Breast epithelium (tissue), 4 donors: ENCODE results near the gene PRSS23. TPM values are rescaled to one million over a fixed set of nuclear protein-coding genes. Genes with fewer than 3 reads are reported as not detected.

Source experiments
- DNase-seq, 2 donors: peaks; one replicate each; pipeline ENCODE4 v3.0.0-alpha.2; 2019; ENCODE audit warnings: low spot score in 2 of 2
- H3K27ac ChIP-seq, 2 donors: fragments of 200-600 bp; sonication (generic) in 1 of 2; one replicate each; pipeline ENCODE4 v1.5.1; 2016 to 2019; ENCODE audit warnings: mild to moderate bottlenecking in 1 of 2
- H3K27me3 ChIP-seq, 2 donors: fragments of 200-600 bp; sonication (generic) in 1 of 2; one replicate each; pipeline versions ENCODE4 v1.5.1 to v1.6.0; 2017 to 2019; ENCODE audit warnings: control low read depth in 1 of 2, mild to moderate bottlenecking in 1 of 2
- H3K36me3 ChIP-seq: fragments of 200-600 bp; one replicate; pipeline ENCODE4 v1.5.1; 2019
- H3K4me1 ChIP-seq, 2 donors: fragments of 200-600 bp; sonication (generic); one replicate each; pipeline ENCODE4 v1.5.1; 2016 to 2019; ENCODE audit warnings: control low read depth in 1 of 2
- H3K4me3 ChIP-seq, 3 donors: fragments of 200-600 bp; sonication (generic); 1 replicate in 2 of 3; 2 replicates in 1 of 3; pipeline ENCODE4 v1.5.1; 2016 to 2019; ENCODE audit warnings: mild to moderate bottlenecking in 3 of 3, moderate library complexity in 2 of 3
- H3K9me3 ChIP-seq, 2 donors: fragments of 200-600 bp; sonication (generic) in 1 of 2; one replicate each; pipeline ENCODE4 v1.5.1; 2016 to 2019; ENCODE audit warnings: control low read depth in 1 of 2
- POLR2A ChIP-seq: fragments of 450-650 bp; IDR thresholded peaks from one replicate; pipeline ENCODE4 v1.6.1; 2016; ENCODE audit warnings: antibody characterized with exemption, mild to moderate bottlenecking, moderate library complexity
- POLR2AphosphoS5 ChIP-seq, 3 donors: sonication (generic); formaldehyde crosslinking; IDR thresholded peaks; one replicate each; pipeline ENCODE4 v1.6.1; 2017; ENCODE audit warnings: antibody characterized with exemption in 3 of 3
- intact Hi-C: fragments of 100-400 bp; cut with DNase I; formaldehyde crosslinking; loops from one replicate; pipeline ENCODE4 v1.15.1; 2023; ENCODE audit warnings: low total_unique reads
- total RNA-seq, 3 donors: library from RNA; depleted of rRNA; stranded (reverse); fragments of >200 nt; gene quantifications; one replicate each; pipeline ENCODE4 v1.1.0, GENCODE V29; 2016
- TF ChIP-seq, protein P1 (sequence below), 3 donors: fragments of 450-650 bp; IDR thresholded peaks; one replicate each; pipeline ENCODE4 v1.5.1; 2016 to 2017; ENCODE audit warnings: antibody characterized with exemption in 3 of 3, mild to moderate bottlenecking in 3 of 3, moderate library complexity in 3 of 3

PRSS23 gene
- total RNA-seq, 3 donors from 2014 or later = 25.2 to 53.7 (median 33.0) TPM

DNA sequence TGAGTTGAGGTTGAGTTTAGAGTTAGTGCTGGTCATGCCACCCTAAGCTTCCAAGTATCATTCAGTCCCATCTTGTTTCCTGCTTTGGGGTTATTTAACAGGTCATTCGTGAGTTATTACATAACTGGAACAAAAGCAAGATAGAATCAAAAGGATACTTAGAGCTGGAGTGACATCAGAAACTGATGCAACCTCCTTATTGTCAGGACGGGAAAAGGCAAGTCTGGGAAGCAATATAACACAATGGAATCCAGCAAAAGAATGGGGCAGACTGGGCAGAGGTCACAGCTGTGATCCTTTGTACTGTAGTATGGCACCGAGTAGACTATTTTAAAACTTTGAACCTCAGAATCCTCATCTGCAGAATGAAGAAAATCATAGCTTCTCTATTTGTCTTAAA, 4.4 kb upstream of the PRSS23 start:
- Histone ChIP-seq H3K4me3 (no peak overlapping the region), H3K4me1 (no peaks in the 10 kb centered on the region), H3K27ac (no peak overlapping the region), H3K36me3 (no peaks in the 10 kb centered on the region), H3K27me3 (no peaks in the 10 kb centered on the region), H3K9me3 (no peaks in the 10 kb centered on the region)
- DNase-seq = no peak
- TF ChIP-seq, protein P1, sequence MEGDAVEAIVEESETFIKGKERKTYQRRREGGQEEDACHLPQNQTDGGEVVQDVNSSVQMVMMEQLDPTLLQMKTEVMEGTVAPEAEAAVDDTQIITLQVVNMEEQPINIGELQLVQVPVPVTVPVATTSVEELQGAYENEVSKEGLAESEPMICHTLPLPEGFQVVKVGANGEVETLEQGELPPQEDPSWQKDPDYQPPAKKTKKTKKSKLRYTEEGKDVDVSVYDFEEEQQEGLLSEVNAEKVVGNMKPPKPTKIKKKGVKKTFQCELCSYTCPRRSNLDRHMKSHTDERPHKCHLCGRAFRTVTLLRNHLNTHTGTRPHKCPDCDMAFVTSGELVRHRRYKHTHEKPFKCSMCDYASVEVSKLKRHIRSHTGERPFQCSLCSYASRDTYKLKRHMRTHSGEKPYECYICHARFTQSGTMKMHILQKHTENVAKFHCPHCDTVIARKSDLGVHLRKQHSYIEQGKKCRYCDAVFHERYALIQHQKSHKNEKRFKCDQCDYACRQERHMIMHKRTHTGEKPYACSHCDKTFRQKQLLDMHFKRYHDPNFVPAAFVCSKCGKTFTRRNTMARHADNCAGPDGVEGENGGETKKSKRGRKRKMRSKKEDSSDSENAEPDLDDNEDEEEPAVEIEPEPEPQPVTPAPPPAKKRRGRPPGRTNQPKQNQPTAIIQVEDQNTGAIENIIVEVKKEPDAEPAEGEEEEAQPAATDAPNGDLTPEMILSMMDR (IDR thresholded peaks at IDR 0.05) = no peak
- TF ChIP-seq POLR2A (no peak), POLR2AphosphoS5 (IDR thresholded peaks at IDR 0.05) (no peak)
- intact Hi-C loops = loop anchor here (2.0 kb wide), 1 partner anchor 27 kb away; no protein-coding TSS in a partner anchor

GRCh38 chr11:86797133-86797532, 3.2 kb upstream of the PRSS23 start:
- no peaks in the 10 kb centered on the region for H3K36me3 ChIP-seq
- H3K4me3 ChIP-seq = no peak overlapping the region
- intact Hi-C loops = no loop called here
- H3K27me3 ChIP-seq = no peaks in the 10 kb centered on the region
- H3K27ac ChIP-seq = no peak overlapping the region
- no peaks in the 10 kb centered on the region for H3K9me3 ChIP-seq
- H3K4me1 ChIP-seq = no peaks in the 10 kb centered on the region
- TF ChIP-seq, protein P1 (IDR thresholded peaks at IDR 0.05) = no peak
- TF ChIP-seq POLR2AphosphoS5 (IDR thresholded peaks at IDR 0.05) = no peak
- no peak for TF ChIP-seq POLR2A
- DNase-seq = no peak

GRCh38 chr11:86798988-86799387, 1.4 kb upstream of the PRSS23 start:
- Histone ChIP-seq H3K9me3 (no peaks in the 10 kb centered on the region), H3K4me1 (no peaks in the 10 kb centered on the region), H3K27ac (peak overlapping the region in 1 of 2 donors; percentile 60), H3K36me3 (no peaks in the 10 kb centered on the region), H3K27me3 (no peaks in the 10 kb centered on the region), H3K4me3 (no peak overlapping the region)
- TF ChIP-seq POLR2A = no peak
- TF ChIP-seq, protein P1 (IDR thresholded peaks at IDR 0.05) = no peak
- TF ChIP-seq POLR2AphosphoS5 (IDR thresholded peaks at IDR 0.05) = no peak
- DNase-seq = no peak
- intact Hi-C loops = no loop called here

DNA sequence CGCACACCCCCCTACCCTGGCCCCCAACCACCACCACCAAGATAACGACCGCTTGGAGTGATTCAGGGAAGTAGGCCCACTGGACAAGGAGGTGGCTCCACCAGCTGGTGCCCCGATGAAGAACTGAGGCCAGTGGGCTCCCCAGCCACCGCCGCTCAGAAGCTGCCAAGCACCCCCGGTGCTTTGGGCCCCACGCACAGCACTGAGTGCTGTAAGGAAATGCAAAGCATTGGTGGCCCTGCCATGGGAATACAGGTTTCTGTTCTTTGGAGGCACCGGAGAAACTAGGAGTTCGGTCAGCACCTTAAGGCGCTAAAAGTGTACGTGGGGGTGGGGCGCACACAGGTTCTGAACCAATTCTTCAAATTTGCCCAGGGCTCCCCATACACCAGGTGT, 664 bp upstream of the PRSS23 start:
- no peak for DNase-seq
- H3K27me3 ChIP-seq = no peaks in the 10 kb centered on the region
- no peaks in the 10 kb centered on the region for H3K9me3 ChIP-seq
- TF ChIP-seq POLR2AphosphoS5 (IDR thresholded peaks at IDR 0.05) (no peak), POLR2A (no peak)
- TF ChIP-seq, protein P1 (IDR thresholded peaks at IDR 0.05) = no peak
- peak overlapping the region; percentile 60 to 89 for H3K27ac ChIP-seq
- intact Hi-C loops = no loop called here
- no peaks in the 10 kb centered on the region for H3K36me3 ChIP-seq
- H3K4me1 ChIP-seq = no peaks in the 10 kb centered on the region
- H3K4me3 ChIP-seq = peak overlapping the region; percentile 71 to 98 (median 79)

- H3K9me3 ChIP-seq = no peaks in the 10 kb centered on the region
- intact Hi-C loops = no loop called here
- TF ChIP-seq, protein P1 (IDR thresholded peaks at IDR 0.05) = no peak
- no peak for TF ChIP-seq POLR2A
- TF ChIP-seq POLR2AphosphoS5 (IDR thresholded peaks at IDR 0.05) = no peak
- no peaks in the 10 kb centered on the region for H3K4me1 ChIP-seq
- H3K36me3 ChIP-seq = no peaks in the 10 kb centered on the region
- H3K4me3 ChIP-seq = peak overlapping the region; percentile 71 to 98 (median 79)
- DNase-seq = no peak
- H3K27me3 ChIP-seq = no peaks in the 10 kb centered on the region
- peak overlapping the region; percentile 60 to 89 for H3K27ac ChIP-seq
These were observed 574 bp downstream of the PRSS23 start for GRCh38 chr11:86800960-86801272.
